GM12878 (cell line): ENCODE measurements around the gene KATNBL1. TPM values are rescaled to one million over a fixed set of nuclear protein-coding genes. Genes with fewer than 3 reads are reported as not detected.

Experiments used
- ATAC-seq: fragments of 200-7000 bp; cut with Tn5 transposase; 3 replicates; pipeline ENCODE4 v1.9.1; 2020; ENCODE audit warnings: mild to moderate bottlenecking, moderate library complexity
- BruUV-seq: library from RNA; stranded (reverse); fragments of 400-500 nt; replicated peaks from 2 replicates; lab custom pipeline; 2021; lab: Mats Ljungman, UMichigan
- CTCF ChIA-PET: fragments of 300-600 bp; sonication (Branson Sonifier 250); formaldehyde crosslinking; extraction: SDS; loops from one replicate; lab custom pipeline; 2021; ENCODE audit warnings: inconsistent platforms; lab: Yijun Ruan, JAX
- POLR2A ChIA-PET: fragments of 350-600 bp; formaldehyde crosslinking; extraction: SDS; loops from one replicate; lab custom pipeline; 2021; ENCODE audit warnings: inconsistent platforms; lab: Charles Lee
- RAD21 ChIA-PET: fragments of 300-600 bp; sonication (Branson Sonifier 250); formaldehyde crosslinking; loops from one replicate; lab custom pipeline; 2023; ENCODE audit warnings: antibody characterized with exemption; ENCODE audit not compliant: unreplicated experiment; lab: Charles Lee
- SMC1A ChIA-PET: fragments of 300-600 bp; sonication (Branson Sonifier 250); formaldehyde crosslinking; loops from one replicate; lab custom pipeline; 2023; ENCODE audit not compliant: unreplicated experiment, uncharacterized antibody; lab: Charles Lee
- DNase-seq: peaks from one replicate; pipeline ENCODE4 v3.0.0-alpha.2; 2011; ENCODE audit warnings: low read depth, low spot score
- FAIRE-seq: peaks from 3 replicates; lab custom pipeline; 2011; peaks lifted over from hg19 to GRCh38; lab: Jason Lieb, UNC
- H2AFZ ChIP-seq: 2 replicates; pipeline ENCODE4 v1.6.0; 2011; ENCODE audit warnings: low read depth, low read length, control low read depth; ENCODE audit not compliant: control insufficient read depth
- H3K27ac ChIP-seq: 2 replicates; pipeline ENCODE4 v1.5.1; 2011; ENCODE audit warnings: control low read depth; ENCODE audit not compliant: control insufficient read depth, insufficient read depth
- H3K27me3 ChIP-seq, 2 experiments: replicated peaks in 1 of 2; 2 replicates each; pipeline versions ENCODE4 v1.6.0 to v1.6.1; 2011; ENCODE audit warnings: low read length in 1 of 2; ENCODE audit not compliant: control insufficient read depth in 2 of 2, insufficient read depth in 2 of 2
- H3K36me3 ChIP-seq, 2 experiments: 2 replicates each; pipeline ENCODE4 v1.5.1; 2011; ENCODE audit warnings: low read length in 1 of 2; ENCODE audit not compliant: control insufficient read depth in 2 of 2, insufficient read depth in 2 of 2
- H3K4me1 ChIP-seq: 2 replicates; pipeline ENCODE4 v1.6.1; 2011; ENCODE audit warnings: mild to moderate bottlenecking, low read length, moderate library complexity, mixed read lengths; ENCODE audit not compliant: control insufficient read depth, insufficient read depth
- H3K4me2 ChIP-seq: 2 replicates; pipeline ENCODE4 v1.6.0; 2011; ENCODE audit warnings: control low read depth; ENCODE audit not compliant: control insufficient read depth, insufficient read depth
- H3K4me3 ChIP-seq: fragments of 200-600 bp; sonication (generic); 2 replicates; pipeline ENCODE4 v1.5.1; 2016
- H3K79me2 ChIP-seq: 2 replicates; pipeline ENCODE4 v1.6.0; 2011; ENCODE audit warnings: low read length; ENCODE audit not compliant: control insufficient read depth, insufficient read depth
- H3K9ac ChIP-seq: 2 replicates; pipeline ENCODE4 v1.8.0; 2011; ENCODE audit warnings: low read length, control low read depth, mixed read lengths; ENCODE audit not compliant: control insufficient read depth, insufficient read depth
- H3K9me3 ChIP-seq: replicated peaks from 3 replicates; pipeline ENCODE4 v1.5.1; 2011; ENCODE audit warnings: mild to moderate bottlenecking, low read length; ENCODE audit not compliant: control insufficient read depth, insufficient read depth
- H4K20me1 ChIP-seq: 2 replicates; pipeline ENCODE4 v1.6.0; 2011; ENCODE audit not compliant: control insufficient read depth, insufficient read depth
- BRCA1 ChIP-seq: IDR thresholded peaks from 2 replicates; pipeline ENCODE4 v1.6.1; 2011; ENCODE audit warnings: low read depth, low read length, improper control_type of control experiment
- EP300 ChIP-seq, 2 experiments: fragments of 150-350 bp in 1 of 2; IDR thresholded peaks; 2 replicates each; pipeline ENCODE4 v1.6.1; 2011 to 2012; ENCODE audit warnings: low read depth in 2 of 2, low read length in 2 of 2, borderline replicate concordance in 1 of 2, improper control_type of control experiment in 1 of 2, inconsistent platforms in 1 of 2; ENCODE audit not compliant: control insufficient read depth in 1 of 2
- ESRRA ChIP-seq: IDR thresholded peaks from 2 replicates; pipeline ENCODE4 v1.6.1; 2012; ENCODE audit warnings: mild to moderate bottlenecking, low read length, improper control_type of control experiment
- JUNB ChIP-seq: IDR thresholded peaks from 2 replicates; pipeline ENCODE4 v1.6.1; 2016; ENCODE audit warnings: antibody characterized with exemption, mild to moderate bottlenecking
- POLR2AphosphoS2 ChIP-seq: IDR thresholded peaks from 2 replicates; pipeline ENCODE4 v1.6.1; 2011; ENCODE audit warnings: low read depth, mild to moderate bottlenecking, low read length, improper control_type of control experiment, moderate library complexity
- RAD51 ChIP-seq: fragments of 450-650 bp; IDR thresholded peaks from 2 replicates; pipeline ENCODE4 v1.6.1; 2016; ENCODE audit warnings: moderate library complexity, mild to moderate bottlenecking, inconsistent platforms
- SKIL ChIP-seq: fragments of 450-650 bp; IDR thresholded peaks from 2 replicates; pipeline ENCODE4 v1.6.1; 2017; ENCODE audit warnings: mild to moderate bottlenecking, low read depth, inconsistent platforms; ENCODE audit not compliant: poor library complexity, severe bottlenecking
- in situ Hi-C: fragments of 300-500 bp; cut with MboI; formaldehyde crosslinking; loops from 9 replicates; pipeline ENCODE4 v1.14.3; 2018; ENCODE audit warnings: mixed read lengths
- intact Hi-C: fragments of 100-400 bp; cut with micrococcal nuclease; formaldehyde crosslinking; loops from one replicate; pipeline ENCODE4 v1.14.2; 2022; ENCODE audit not compliant: unreplicated experiment
- polyA plus RNA-seq, 11 experiments: library from polyadenylated mRNA; depleted of rRNA in 4 of 11; unstranded in 6 of 11; stranded (reverse) in 5 of 11; fragments of >200 nt; fragmentation: Nextera tagmentation in 4 of 11; fragmentation: Illumina TruSeq in 1 of 11; extraction: Ambion mirVana in 4 of 11; extraction: Trizol in 1 of 11; gene quantifications; 1 replicate in 1 of 11; 2 replicates in 10 of 11; pipeline versions ENCODE4 v1.2.1 to v1.2.3, GENCODE V29; 2011 to 2016; ENCODE audit warnings: inconsistent platforms in 2 of 11, missing spikeins in 2 of 11, low read depth in 1 of 11
- total RNA-seq, 4 experiments: library from RNA; depleted of rRNA in 3 of 4; stranded (reverse); fragments of >200 nt in 3 of 4; fragmentation: Illumina TruSeq in 1 of 4; extraction: Trizol in 1 of 4; gene quantifications; 2 replicates each; pipeline versions ENCODE4 v1.2.1 to v1.2.3, GENCODE V29; 2013 to 2021
- TF ChIP-seq, protein P1 (sequence below): fragments of 450-650 bp; IDR thresholded peaks from 2 replicates; pipeline ENCODE4 v1.6.1; 2017; ENCODE audit warnings: antibody characterized with exemption, mild to moderate bottlenecking, moderate library complexity
- TF ChIP-seq, protein P2 (sequence below): fragments of 450-650 bp; formaldehyde crosslinking; IDR thresholded peaks from 2 replicates; pipeline ENCODE4 v1.4.0; 2020; ENCODE audit warnings: mild to moderate bottlenecking, moderate library complexity

Gene KATNBL1
- total and polyA plus RNA-seq, 10 of the 15 experiments (the other 5 are each of a cell fraction or from before 2014, with no cell fraction given) = 7.8 to 58.8 (median 30.1) TPM

GRCh38 chr15:34216527-34217270, 6.8 kb upstream of the KATNBL1 start:
- TF ChIP-seq JUNB = no peak
- no peak for TF ChIP-seq EP300 (IDR thresholded peaks at IDR 0.05; ENCODE audit: borderline replicate concordance in 1 of 2, control insufficient read depth in 1 of 2, low read depth in 2 of 2, low read length in 2 of 2)
- TF ChIP-seq SKIL = no peak
- TF ChIP-seq, protein P1, sequence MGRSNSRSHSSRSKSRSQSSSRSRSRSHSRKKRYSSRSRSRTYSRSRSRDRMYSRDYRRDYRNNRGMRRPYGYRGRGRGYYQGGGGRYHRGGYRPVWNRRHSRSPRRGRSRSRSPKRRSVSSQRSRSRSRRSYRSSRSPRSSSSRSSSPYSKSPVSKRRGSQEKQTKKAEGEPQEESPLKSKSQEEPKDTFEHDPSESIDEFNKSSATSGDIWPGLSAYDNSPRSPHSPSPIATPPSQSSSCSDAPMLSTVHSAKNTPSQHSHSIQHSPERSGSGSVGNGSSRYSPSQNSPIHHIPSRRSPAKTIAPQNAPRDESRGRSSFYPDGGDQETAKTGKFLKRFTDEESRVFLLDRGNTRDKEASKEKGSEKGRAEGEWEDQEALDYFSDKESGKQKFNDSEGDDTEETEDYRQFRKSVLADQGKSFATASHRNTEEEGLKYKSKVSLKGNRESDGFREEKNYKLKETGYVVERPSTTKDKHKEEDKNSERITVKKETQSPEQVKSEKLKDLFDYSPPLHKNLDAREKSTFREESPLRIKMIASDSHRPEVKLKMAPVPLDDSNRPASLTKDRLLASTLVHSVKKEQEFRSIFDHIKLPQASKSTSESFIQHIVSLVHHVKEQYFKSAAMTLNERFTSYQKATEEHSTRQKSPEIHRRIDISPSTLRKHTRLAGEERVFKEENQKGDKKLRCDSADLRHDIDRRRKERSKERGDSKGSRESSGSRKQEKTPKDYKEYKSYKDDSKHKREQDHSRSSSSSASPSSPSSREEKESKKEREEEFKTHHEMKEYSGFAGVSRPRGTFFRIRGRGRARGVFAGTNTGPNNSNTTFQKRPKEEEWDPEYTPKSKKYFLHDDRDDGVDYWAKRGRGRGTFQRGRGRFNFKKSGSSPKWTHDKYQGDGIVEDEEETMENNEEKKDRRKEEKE = no peak
- TF ChIP-seq BRCA1 = no peak
- TF ChIP-seq, protein P2, sequence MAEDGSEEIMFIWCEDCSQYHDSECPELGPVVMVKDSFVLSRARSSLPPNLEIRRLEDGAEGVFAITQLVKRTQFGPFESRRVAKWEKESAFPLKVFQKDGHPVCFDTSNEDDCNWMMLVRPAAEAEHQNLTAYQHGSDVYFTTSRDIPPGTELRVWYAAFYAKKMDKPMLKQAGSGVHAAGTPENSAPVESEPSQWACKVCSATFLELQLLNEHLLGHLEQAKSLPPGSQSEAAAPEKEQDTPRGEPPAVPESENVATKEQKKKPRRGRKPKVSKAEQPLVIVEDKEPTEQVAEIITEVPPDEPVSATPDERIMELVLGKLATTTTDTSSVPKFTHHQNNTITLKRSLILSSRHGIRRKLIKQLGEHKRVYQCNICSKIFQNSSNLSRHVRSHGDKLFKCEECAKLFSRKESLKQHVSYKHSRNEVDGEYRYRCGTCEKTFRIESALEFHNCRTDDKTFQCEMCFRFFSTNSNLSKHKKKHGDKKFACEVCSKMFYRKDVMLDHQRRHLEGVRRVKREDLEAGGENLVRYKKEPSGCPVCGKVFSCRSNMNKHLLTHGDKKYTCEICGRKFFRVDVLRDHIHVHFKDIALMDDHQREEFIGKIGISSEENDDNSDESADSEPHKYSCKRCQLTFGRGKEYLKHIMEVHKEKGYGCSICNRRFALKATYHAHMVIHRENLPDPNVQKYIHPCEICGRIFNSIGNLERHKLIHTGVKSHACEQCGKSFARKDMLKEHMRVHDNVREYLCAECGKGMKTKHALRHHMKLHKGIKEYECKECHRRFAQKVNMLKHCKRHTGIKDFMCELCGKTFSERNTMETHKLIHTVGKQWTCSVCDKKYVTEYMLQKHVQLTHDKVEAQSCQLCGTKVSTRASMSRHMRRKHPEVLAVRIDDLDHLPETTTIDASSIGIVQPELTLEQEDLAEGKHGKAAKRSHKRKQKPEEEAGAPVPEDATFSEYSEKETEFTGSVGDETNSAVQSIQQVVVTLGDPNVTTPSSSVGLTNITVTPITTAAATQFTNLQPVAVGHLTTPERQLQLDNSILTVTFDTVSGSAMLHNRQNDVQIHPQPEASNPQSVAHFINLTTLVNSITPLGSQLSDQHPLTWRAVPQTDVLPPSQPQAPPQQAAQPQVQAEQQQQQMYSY = no peak
- no peak for TF ChIP-seq RAD51
- no peak for TF ChIP-seq ESRRA
- no peak for TF ChIP-seq POLR2AphosphoS2
- BruUV-seq = no TSS peak
- FAIRE-seq (no peak), DNase-seq (no peak), ATAC-seq (no peak)
- ChIA-PET SMC1A (interaction anchor here (1.5 kb wide), 1 partner anchor 106 kb away, joined by 4 read pairs; no protein-coding TSS in a partner anchor), RAD21 (interaction anchor here (1.3 to 2.5 kb wide), 3 partner anchors 106 to 154 kb away, joined by 3 to 8 read pairs (median 7); no protein-coding TSS in a partner anchor), POLR2A (no interaction called here), CTCF (interaction anchor here (0.9 to 2.1 kb wide), 3 partner anchors 106 to 371 kb away, joined by 4 to 7 read pairs (median 6); no protein-coding TSS in a partner anchor)
- no peaks in the 10 kb centered on the region for H3K79me2 ChIP-seq
- H3K9me3 ChIP-seq = no peaks in the 10 kb centered on the region
- H3K4me2 ChIP-seq = no peak overlapping the region
- H3K4me3 ChIP-seq = no peak overlapping the region
- H3K9ac ChIP-seq = no peak overlapping the region
- H3K36me3 ChIP-seq = no peaks in the 10 kb centered on the region
- H4K20me1 ChIP-seq = no peaks in the 10 kb centered on the region
- H3K4me1 ChIP-seq = no peaks in the 10 kb centered on the region
- in situ Hi-C loops = loop anchor here (5.0 kb wide), 2 partner anchors 114 to 149 kb away; partner anchors contain the start of genes EMC7 and PGBD4
- intact Hi-C loops = no loop called here
- H3K27ac ChIP-seq = no peak overlapping the region
- H2AFZ ChIP-seq = no peak overlapping the region
- no peaks in the 10 kb centered on the region for H3K27me3 ChIP-seq
